Neural progenitor cell (in vitro differentiated cells): ENCODE data around the gene VPS13D.

Experiments used
- CTCF ChIP-seq: fragments of 200-600 bp; sonication (generic); IDR thresholded peaks from 2 replicates; pipeline ENCODE4 v1.5.1; 2017; ENCODE audit warnings: antibody characterized with exemption, mild to moderate bottlenecking
- EZH2 ChIP-seq: fragments of 200-600 bp; sonication (generic); IDR thresholded peaks from 2 replicates; pipeline ENCODE4 v1.6.1; 2017; ENCODE audit warnings: antibody characterized with exemption, mild to moderate bottlenecking, moderate library complexity

GRCh38 chr1:12249748-12250147 is 19.9 kb downstream of the VPS13D start:
- TF ChIP-seq CTCF (no peak), EZH2 (no peak)
